ENCODE measurements around the gene SIGLEC12.

Gene SIGLEC12

GRCh38 chr19:51501594-51502263 is at the start of gene SIGLEC12:
SIGLEC12 (minus strand) TSS chr19:51501800; CDS start chr19:51501733, 67 bp downstream.
- no peak for DNase-seq

DNA sequence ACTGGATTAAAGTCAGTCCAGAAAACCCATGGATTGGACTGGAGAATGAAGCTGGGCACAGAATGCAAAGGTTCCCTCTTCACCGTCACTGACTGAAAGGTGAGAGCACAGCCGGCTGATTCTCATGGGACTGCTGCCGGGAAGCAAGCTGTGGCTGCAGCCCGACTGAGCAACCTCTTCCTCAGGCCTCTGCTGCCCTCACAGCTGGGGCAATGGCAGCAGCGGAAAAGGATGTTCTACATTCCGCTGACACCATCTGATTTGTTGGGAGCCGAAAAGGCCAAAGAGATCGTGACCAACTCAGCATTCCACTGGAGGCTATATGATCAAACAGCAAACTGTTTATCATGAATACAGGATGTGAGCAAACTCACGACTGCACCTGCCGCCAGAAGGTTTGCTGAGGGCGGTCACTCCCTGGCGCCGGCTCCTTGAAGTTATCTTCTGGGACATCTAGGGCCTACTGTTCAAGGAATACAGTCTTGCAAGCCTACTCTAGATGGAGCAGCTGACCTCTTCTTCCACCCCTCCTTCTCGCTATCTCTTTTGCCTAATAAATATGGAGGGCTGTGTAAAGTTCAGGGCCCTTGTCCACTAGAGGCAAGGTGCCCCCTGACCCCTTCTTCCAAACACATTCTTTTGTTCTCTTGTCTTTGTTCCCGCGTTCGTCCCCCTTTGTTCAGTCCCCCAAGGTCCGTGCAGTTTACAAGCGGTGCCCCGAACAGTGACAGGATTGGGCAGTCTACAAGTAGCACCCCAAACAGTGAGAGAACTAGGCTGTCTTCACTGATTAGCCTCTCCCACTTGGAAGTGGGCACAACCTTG is 49.5 kb upstream of the SIGLEC12 start:
- DNase-seq: no peak

GRCh38 chr19:51549533-51550324 is 48.1 kb upstream of the SIGLEC12 start:
- DNase-seq: no peak

GRCh38 chr19:51548891-51549305 is 47.3 kb upstream of the SIGLEC12 start:
- DNase-seq: no peak

DNA sequence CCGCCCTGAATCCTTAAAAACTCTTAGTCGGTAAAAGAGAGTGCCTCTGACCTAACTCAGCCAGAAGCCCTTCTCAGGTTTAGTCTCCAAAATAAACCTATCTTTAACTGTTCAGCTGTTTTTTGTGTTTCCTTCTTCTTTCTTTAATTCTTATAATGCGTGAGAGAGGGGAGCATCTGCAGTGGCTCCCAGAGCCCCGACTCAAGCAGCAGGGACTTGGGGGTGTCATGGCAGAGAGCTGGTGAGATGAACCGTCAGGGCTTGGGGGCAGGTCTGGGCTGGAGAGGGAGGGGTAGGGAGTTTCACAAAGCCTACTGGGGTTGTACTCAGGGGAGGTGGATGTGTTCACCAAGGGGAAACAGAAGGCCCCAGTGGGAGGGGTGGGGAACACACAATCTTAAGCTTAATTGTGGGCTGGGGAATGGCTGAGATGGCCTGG is 46.6 kb upstream of the SIGLEC12 start:
- DNase-seq: no peak

- DNase-seq: no peak
These were observed 46.0 kb upstream of the SIGLEC12 start for GRCh38 chr19:51547397-51548212.

DNA sequence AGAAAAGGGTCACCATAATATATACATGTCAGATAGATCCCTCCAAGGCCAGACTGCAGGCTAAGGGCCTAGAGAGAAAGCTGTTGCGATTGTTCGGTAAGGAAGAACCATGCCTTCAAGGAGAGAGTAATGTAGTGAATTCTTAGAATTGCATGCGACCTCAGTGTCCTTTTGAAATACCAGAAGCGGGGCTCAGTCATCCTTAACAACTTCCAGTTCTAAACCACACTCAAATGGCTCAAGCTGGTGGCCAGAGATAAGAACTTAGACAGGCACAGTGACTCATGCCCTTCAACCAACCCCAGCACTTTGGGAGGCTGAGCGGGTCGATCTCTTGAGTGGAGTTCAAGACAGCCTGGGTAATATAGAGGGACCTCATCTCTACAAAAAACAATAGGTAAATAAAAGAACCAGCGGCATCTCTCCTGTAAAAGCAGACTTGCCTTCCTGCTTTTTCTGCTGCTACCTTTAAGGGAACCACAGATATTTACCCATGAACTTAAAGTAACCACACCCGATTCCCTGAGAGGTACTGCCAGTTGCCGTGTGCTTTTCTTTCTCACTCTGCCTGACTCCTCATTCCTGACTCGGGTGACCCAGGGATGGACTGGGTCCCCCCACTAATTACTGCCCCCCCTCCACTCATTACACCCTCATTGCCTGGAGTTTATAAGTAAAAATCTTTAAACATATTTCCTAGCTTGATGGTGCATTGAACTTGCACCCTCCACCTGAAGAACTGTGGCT is 45.2 kb upstream of the SIGLEC12 start:
- DNase-seq: no peak

DNA sequence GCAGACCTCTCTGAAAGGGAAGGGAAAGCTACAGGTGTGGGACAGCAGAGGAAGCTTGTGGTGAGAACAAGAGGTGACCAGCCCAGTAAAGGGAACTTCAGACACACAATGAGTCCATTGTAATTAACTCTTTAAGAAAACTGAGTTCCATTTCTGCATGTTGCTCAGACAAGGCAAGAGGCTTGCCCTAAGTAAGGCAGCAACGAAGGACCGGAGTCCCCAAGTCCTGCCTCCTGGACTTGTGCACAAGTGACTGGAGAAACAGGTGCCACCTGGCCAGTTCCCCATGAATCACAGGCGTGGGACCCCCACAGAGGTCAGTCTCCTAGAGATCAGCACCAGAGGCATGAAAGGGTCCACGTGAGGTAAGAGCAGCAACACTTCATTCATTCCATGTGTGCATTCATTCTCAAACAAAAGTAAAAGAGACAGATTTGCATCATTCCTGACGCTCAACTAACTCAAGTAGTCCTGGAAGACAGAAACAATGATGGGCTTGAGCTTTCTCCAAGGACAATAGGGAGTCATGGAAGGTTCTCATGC is 44.6 kb upstream of the SIGLEC12 start:
- no peak for DNase-seq

DNA sequence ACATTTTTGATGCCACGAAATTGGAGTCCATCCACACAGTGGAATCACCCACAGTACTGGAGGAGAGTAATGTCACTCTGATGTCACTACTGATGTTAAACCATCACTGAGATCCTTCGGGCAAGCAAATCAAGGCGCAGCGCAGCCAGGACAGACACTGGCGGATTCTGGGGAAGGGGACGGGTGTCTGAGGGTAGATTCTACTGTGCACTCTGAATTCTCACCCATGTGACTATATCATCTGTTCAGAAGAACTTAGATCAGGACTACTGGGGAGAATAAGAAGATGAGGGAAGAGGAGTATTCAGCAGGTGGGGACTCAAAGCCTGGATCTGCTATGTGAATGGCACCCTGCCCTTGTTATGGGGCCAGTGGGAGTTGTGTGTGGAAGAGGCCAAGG is 42.4 kb upstream of the SIGLEC12 start:
- DNase-seq: no peak

DNA sequence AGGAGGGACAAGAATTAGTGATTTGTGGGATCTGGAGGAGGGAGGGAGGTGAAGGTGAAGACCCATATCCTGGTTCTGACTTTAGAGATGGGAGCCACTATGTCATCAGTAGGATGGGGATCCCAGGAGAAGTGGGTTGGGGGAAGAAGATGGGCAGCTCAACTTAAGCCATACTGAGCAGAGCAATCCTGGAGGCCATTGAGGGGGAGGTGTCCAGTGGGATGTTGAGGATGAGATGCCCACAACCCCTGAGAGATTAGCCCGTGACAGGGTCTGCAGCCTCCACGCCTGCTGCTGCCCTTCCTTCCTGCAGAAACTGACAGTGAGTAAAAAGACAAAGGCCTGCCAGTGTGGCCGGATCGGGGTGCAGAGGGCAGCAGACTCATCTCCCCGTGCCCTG is 41.1 kb upstream of the SIGLEC12 start:
- DNase-seq: no peak

- DNase-seq: no peak
These were observed 40.1 kb upstream of the SIGLEC12 start for GRCh38 chr19:51541458-51542357.

GRCh38 chr19:51539821-51540366 is 38.3 kb upstream of the SIGLEC12 start:
- no peak for DNase-seq

GRCh38 chr19:51535535-51535934 is 33.9 kb upstream of the SIGLEC12 start:
- no peak for DNase-seq

DNA sequence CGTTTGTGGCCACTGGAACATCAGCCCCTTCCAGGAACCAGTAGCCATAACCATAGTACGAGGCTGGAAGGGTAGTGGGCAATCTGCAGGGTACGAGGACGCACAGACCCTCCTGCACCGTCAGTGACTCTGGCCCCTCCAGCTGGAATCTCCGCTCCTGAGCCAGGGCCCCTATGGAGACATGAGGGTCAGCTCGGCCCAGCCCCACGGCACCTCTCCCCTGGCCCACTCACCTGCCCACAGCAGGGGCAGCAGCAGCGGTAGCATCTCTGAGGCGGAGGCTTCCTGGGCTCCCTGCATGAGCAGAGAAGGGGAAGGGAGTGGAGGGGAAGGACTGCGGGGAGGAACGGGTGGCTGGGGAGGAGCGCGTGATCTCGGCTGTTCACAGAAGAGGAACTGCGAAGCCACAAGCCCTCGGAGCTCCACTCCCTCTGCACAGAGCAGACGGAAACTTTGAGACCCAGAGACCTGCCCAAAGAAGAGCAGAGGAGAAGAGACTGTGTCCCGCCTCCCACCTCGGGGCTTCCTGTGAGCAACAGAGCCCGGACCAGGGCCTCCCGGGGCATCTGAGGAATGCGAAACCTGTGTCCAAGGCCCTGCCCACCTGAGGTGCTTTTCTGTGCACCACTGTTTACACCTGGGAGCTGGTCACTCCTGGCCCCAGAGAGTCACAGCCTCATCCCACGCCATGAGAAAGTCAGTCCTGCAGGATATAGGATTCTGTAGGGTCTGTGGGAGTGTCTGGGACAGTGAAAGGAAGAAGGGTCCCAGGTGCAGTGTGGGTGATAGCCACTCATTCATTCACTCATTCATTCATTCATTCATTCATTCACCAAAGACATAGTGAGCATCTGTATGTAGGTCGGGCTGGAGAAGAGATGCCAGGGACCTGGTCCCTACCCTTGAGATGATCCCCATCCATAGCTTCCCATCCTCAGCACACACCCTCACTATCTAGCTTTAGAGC is 30.0 kb upstream of the SIGLEC12 start, which contains the start of gene SIGLEC6:
TSS of gene SIGLEC6 (minus strand) at position 322 of the 967 bp plus-strand sequence. CDS start at position 300, 22 bp downstream.
- DNase-seq: no peak

GRCh38 chr19:51530616-51531015 is 29.0 kb upstream of the SIGLEC12 start:
- DNase-seq: no peak

DNA sequence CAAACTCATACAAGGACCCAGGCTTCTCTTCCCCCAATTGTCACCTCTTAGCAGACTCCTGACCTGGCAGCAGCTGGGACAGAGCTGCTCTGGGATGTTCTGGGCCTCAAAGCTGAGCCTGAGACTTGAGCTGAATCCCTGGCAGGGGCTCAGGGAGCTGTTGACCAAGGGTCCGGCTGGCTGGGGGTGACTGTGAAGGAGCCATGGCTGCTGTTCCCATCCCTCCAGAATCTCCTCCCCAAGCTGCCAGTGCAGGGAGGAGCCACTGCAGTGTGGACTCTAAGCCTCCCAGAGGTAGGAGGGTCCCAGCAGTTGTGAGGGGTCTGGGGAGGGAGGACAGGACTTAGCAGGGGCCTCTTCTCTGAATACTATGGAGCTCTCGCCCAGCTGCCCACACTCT is 27.7 kb upstream of the SIGLEC12 start:
- no peak for DNase-seq

- no peak for DNase-seq
These were observed 24.1 kb upstream of the SIGLEC12 start for GRCh38 chr19:51525651-51526050.

DNA sequence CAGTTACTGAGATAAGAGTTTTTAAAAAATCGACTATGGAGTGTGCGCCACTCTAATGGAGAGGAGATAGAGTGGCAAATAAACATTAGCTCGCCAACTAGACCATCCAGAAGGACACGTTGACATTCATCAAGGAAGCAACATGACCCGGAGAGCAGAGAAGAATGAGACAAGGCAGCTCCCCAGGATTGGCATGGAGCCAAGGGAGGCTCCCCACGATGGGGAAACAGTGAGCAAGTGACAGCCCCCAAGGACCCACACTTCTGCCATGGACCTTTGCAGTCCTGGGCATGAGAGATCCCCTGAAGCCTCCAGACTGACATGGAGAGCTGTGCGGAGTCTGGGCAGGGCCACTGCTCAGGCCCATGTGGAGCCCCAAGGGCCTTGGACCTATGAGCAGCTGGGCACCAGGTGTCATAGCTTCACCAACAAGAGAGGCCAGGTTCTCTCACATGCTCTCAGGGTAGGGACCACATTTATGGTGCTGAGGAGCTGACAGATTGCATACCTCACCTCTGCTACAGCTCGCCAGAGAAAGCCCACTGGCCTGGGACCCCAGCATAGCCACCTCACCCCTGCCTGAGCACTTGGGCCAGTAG is 23.2 kb upstream of the SIGLEC12 start:
- DNase-seq: no peak
